Measurements from ENCODE around the gene ZNF18.

DNA sequence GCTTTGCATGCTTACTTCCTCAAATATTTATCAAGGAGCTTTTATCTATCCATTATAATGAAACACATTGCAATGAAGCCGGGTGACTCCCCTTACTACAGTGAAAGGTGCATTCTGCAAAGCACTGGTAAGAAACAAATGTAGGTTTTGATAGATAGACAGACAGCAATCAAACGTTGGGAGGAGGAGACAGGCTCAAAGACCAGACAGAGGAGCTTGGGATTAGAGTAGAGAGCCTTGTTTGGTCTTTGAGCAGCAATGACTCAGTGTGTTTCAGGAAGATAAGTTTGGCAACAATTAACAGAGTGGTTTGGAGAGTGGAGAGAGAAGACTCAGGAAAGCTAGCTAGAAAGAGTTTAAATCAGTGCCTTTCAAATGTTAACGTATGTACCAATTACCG is 68.8 kb downstream of the ZNF18 start:
- TF ChIP-seq EP300 (IDR thresholded peaks at IDR 0.05; ENCODE audit: low read depth) (no peak), POLR2AphosphoS5 (IDR thresholded peaks at IDR 0.05) (no peak)
- TF ChIP-seq, protein P1, sequence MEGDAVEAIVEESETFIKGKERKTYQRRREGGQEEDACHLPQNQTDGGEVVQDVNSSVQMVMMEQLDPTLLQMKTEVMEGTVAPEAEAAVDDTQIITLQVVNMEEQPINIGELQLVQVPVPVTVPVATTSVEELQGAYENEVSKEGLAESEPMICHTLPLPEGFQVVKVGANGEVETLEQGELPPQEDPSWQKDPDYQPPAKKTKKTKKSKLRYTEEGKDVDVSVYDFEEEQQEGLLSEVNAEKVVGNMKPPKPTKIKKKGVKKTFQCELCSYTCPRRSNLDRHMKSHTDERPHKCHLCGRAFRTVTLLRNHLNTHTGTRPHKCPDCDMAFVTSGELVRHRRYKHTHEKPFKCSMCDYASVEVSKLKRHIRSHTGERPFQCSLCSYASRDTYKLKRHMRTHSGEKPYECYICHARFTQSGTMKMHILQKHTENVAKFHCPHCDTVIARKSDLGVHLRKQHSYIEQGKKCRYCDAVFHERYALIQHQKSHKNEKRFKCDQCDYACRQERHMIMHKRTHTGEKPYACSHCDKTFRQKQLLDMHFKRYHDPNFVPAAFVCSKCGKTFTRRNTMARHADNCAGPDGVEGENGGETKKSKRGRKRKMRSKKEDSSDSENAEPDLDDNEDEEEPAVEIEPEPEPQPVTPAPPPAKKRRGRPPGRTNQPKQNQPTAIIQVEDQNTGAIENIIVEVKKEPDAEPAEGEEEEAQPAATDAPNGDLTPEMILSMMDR (IDR thresholded peaks at IDR 0.05), result no peak

Data from transverse colon (tissue), 4 donors.